Non-pigmented ciliary epithelial cell (primary cell): ENCODE measurements around the gene NCMAP.
A peak's percentile ranks its signal among the peaks of the same experiment; 100 is the strongest.

ENCODE experiments used
- DNase-seq: peaks from one replicate; pipeline ENCODE4 v3.0.0-alpha.2; 2010; ENCODE audit warnings: low read depth

NCMAP gene

DNA sequence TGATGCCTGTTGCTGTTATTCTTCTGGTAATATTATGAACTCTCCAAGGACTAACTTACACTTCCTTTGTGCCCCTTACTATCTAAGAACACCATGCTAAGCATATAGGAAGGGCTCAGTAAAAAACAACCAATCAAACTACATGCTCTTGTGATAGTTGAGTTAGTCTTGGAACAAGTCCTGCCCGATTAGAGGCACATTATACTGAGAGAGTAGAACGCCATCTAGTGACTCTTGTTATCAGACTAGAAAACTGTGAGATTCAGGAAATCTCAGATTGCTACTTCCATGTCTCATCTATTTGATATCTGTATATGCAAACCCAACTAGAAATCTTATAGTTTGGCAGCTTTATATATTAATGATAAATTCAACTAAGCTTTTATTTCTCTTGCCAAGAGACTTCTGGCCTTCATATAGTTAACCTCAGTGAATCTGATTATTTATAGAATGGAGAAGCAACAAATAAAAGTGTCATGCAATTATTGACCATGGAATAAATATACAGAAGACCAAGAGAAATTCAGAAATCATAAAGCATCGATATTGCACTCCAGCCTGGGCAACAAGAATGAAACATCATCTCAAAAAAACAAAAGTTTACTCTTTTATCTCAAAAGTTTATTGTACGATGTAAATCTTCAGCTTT, 79.4 kb downstream of the NCMAP start:
- peak; percentile 62 for DNase-seq

DNA sequence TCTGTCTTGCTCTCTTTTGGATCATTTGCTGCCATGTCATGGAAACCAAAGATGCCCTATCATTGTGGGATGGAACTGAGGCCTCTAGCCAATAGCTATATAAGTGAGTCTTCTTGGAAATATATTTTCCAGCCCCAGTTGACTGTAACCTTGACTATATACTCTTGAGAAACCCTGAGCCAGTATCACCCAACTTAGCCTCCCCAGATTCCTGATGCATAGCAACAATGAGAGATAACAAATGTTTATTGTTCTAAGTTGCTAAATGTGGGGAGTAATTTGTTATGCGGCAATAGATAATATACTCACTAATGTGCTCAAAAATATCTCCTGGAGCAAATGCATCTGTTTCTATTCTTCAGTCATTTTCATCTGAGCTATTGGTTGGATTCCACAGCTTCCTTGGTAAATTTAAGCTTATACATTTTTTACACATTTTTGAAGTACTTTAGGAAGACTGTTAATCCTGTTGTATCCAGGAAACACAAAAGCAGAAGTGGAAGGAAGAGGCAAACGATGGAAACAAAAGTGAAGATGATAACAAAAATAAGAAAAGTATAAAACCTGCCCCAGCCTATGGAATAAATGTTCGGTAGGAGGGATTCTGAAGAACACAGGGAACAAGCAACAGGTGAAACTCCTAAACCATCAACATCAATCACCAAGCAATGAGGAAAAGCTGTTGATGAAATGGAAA, 80.9 kb downstream of the NCMAP start:
- no peak for DNase-seq

DNA sequence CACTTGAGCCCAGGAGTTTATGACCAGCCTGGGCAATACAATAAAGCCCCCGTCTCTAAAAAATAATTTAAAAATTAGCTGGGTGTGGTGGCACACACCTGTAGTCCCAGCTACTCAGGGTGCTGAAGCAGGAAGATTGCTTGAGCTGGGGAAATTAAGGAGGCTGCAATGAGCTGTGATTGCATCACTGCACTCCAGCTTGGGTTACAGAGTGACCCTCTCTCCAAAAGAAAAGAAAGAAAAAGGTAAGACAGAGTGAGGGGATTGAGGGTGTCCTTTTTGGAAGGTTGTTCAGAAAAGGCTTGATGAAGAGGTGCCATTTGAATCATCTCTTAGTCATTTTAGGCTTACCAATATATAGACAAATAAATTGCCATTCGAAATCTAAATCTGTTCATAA, 83.2 kb downstream of the NCMAP start:
- no peak for DNase-seq

GRCh38 chr1:24639881-24640280, 84.0 kb downstream of the NCMAP start:
- no peak for DNase-seq

DNA sequence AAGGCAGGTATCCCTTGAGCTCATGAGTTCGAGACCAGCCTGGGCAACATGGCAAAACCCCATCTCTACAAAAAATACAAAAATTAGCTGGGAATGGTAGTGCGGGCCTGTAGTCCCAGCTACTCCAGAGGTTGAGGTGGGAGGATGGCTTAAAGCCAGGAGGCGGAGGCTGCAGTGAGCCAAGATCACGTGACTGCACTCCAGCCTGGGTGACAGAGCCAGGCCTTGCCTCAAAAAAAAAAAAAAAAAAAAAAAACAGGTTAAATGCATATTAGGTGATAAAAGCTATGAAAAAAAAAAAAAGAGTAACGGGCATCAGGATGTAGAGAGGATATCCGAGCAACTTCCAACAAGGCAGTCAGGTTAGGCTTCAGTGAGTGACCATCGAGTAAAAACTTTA, 84.4 kb downstream of the NCMAP start:
- DNase-seq, result no peak

GRCh38 chr1:24641646-24642151, 85.8 kb downstream of the NCMAP start:
- no peak for DNase-seq

- DNase-seq, result peak; percentile 100
Observed at GRCh38 chr1:24642481-24643362, 86.8 kb downstream of the NCMAP start, which contains the start of gene SRRM1. TSS of gene SRRM1 (plus strand) at chr1:24643302. CDS start at chr1:24643327, 25 bp downstream.

DNA sequence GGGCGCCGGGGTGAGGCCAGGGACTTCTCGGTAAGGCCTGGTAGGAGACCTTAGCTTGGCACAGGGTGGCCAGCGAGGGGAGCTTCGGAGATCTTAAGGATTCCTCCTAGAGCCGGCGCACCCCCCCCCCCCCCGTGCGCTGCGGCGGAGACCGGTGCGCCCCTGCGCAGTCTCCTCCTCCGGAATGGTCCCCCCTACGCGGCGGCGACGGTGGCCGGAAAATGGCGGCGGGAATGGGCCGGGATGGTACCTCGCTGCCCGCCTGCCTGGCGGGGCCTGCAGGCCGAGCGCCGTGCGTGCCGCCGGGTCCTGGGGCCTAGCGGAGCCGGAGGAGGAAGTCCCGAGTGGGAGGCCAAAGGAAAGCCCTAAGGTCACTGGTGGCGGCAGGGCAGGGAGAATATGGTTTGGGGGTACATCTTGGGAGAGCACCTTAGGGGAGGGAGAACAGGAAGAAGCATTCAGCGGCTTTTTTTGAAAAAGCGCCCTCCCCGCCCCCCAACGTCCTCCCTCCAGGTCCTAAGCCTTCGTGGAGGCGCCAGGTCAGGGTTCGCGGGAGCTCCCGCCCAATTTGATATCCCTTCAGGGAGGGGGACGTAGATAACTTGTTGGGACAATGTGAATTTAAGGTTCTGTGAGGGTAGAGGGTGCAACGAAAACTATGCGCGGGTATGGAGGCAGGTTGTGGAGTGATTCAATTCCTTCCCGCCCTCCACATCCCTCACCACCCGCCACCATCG, 87.6 kb downstream of the NCMAP start:
- no peak for DNase-seq

- DNase-seq, result no peak
Observed at GRCh38 chr1:24644100-24644384, 88.2 kb downstream of the NCMAP start.

DNA sequence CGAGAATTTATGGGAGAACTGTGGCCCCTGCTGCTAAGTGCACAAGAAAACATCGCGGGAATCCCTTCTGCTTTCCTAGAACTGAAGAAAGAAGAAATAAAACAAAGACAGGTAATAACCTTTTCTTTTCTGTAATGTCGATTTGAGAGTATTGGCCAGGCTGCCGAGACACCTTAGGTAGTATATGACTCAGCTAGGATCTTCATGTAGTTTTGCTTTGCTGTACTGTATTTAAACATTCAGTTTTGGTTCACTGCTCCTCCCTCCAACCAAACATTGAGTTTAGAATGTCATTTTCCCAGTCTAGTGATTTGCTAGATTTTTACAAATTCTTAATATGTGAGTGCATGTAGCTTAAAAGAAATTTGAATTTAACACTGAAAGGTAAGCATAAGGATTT, 93.0 kb downstream of the NCMAP start:
- DNase-seq, result no peak

GRCh38 chr1:24652382-24652781, 96.5 kb downstream of the NCMAP start:
- DNase-seq, result no peak

DNA sequence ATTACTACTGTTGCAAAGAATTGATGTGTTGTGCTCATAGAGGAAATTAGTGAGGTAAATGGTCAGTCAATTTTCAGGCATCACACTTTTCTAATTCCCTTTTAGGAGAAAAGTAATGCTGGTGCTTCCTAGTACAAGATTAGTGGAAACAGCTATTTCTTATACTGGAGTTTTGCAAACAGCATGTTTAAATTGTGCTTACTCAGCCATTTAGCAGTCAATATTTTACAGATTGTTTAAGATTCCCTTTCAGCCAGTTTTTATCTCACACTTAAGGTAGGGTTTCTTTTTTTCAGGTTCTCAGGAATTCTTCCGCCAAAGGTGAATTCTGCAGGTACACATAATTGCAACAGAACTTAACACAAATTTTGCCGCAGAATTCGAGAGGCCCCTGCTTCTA, 98.1 kb downstream of the NCMAP start:
- no peak for DNase-seq

- no peak for DNase-seq
Observed at GRCh38 chr1:24656046-24656445, 100.2 kb downstream of the NCMAP start.

GRCh38 chr1:24657781-24658180, 101.9 kb downstream of the NCMAP start:
- DNase-seq, result no peak
